ENCODE measurements around the gene PALM2AKAP2.

GRCh38 chr9:109767404-109767803, 12.6 kb upstream of the PALM2AKAP2 start:
- TF ChIP-seq CTCF (IDR thresholded peaks at IDR 0.05) (no peak), POLR2A (IDR thresholded peaks at IDR 0.05) (no peak)
